CD4-positive, alpha-beta T cell treated with Interleukin-4 for 1 hour (primary cell): ENCODE measurements around the gene WBP1L.
A peak's percentile ranks its signal among the peaks of the same experiment; 100 is the strongest.

Experiments
- DNase-seq, 2 donors: peaks; one replicate each; pipeline ENCODE4 v3.0.0-alpha.2; 2020 to 2022

The WBP1L gene

GRCh38 chr10:102761981-102762380 lies 18.2 kb downstream of the WBP1L start:
- no peak for DNase-seq

DNA sequence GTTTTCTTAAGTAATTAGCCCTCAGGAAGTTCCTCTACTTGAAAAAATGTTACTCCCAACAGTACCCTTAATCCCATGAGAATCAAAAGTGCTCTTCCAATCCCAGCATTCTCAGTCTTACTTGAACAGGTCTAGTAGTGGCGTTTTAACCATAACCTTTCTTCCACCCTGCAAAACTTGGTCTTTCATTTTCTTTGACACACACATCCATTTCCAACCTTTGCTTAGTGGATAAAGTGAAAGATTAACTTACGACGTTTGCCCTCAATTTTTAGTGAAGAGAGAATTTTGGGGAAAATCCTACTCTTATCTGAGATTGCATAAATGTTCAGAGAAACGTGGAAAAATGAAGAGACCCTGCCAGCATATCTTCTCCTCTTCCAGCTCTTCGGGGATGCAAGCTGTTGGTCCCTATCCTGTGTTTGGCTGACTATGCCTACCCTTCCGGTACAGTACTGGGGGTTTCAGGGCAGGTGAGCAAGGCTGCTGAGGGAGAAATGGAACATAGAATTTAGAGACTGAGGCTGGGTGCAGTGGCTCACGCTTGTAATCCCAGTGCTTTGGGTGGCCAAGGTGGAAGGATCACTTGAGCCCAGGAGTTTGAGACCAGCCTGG lies 18.8 kb downstream of the WBP1L start:
- DNase-seq: no peak

- no peak for DNase-seq
These were observed 19.4 kb downstream of the WBP1L start for GRCh38 chr10:102763037-102763607.

DNA sequence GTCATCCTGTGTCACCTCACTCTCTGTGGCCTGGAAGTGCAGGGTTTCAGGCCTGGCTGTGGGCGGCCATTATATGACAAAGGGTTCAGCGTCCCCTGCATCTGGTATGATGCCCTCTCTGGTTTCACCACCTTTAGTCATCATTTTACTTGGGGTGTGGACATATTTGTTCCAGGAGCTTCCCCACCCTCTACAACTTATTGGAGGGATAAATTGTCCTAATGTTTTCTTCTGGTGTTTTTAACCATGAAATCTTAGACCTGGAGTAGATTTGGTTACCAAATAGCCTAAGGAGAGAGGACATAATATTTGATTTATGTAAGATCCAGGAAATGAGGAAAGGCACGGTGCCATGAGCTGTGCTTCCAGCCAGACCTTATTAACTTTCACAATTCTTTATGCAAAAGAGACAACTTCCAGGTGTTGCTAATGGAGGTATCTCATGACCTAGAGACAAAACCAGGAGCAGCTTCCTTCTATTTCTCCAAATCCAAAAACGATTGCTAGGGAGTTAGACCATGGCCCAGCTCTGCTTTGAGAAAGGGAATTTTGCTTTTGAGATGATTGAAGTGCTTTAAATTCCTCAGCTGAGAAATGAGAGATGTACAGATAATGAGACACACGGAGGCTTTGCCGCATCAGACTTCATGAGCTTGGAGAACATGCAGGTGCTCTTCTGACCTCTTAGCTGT lies 20.9 kb downstream of the WBP1L start:
- no peak for DNase-seq

GRCh38 chr10:102765336-102765735 lies 21.6 kb downstream of the WBP1L start:
- DNase-seq: no peak

DNA sequence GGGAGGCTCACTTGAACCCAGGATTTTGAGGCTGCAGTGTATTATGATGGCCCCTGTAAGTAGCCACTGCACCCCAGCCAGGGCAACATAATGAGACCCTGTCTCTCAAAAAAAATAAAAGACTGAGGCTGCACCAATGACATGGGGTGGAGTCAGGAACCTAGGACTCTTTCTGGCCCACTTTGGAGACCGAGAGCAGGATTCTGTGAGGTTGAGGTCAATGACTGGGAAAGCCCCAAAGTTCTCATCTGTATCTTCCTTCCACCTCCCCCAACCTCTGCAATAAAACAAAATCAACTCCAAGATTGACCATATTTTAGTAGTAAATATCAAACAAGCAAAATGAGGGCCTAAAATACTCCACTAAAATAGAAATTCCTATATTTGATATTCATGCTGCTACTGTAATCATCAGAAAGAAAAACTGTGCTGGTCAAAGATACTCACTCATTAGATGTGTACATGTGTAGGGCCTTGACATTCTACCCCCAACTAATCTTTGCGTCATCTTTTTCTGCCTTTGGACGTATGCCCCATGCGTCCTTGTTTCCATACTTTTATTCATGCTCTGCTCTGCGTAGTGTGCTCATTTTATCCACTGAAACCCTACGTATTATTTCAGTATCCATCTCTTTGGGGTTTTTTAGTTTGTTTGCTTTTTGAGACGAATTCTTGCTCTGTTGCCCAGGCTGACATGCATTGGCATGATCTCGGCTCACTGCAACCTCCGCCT lies 23.8 kb downstream of the WBP1L start:
- DNase-seq: no peak

DNA sequence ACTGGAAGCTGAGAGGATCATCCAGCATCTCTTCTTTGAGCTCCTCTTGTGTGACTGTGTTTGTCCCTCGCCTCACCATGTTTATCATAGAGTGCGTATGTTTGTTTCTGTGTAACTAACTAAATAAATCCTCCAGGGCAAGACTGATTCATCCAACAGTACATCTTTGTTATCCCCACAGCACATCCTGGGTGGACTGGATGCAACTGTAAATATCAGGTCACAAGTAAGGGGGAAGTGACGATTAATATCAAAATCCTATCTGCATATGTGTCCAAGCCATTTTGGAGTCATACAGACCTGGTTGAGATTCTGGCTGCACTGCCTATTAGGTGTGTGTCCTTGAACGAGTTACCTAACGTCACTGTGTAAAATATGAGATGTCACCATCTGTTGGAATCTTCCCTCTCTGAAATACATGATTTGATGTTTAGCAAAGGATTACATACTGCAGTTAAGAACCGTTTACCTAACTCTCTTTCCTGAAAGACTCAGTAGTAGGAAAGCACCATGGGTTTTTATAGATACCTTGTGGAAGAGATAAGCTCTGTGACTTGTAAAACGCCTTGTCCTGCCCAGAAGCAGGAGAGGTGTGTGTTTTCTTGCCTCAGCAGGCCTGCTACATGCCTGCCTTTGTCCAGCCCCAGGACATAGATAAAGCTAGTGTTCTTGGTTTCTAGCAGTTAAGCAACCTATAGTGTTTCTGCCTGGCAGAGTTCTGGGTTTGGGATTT lies 25.8 kb downstream of the WBP1L start:
- no peak for DNase-seq

DNA sequence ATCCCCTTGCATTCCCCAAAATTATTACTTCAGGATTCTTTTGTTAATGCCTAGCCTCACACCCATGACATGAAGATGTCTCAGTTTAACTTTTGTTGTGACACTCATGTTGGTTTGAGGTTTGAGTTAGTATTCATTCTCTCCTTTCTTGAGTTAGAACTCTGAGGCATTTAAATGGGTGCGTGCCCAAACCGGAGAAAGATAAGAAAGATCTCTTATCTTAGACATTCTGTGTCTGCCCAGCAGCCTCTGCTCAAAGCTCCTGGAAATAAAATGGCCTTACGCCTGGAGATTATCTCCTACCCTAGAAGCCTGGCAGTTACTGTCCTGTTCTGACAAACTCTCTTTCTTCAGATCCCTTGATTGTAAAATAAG lies 26.3 kb downstream of the WBP1L start:
- DNase-seq: no peak

- no peak for DNase-seq
These were observed 27.0 kb downstream of the WBP1L start for GRCh38 chr10:102770792-102771191.

- no peak for DNase-seq
These were observed 29.6 kb downstream of the WBP1L start for GRCh38 chr10:102773320-102773719.

DNA sequence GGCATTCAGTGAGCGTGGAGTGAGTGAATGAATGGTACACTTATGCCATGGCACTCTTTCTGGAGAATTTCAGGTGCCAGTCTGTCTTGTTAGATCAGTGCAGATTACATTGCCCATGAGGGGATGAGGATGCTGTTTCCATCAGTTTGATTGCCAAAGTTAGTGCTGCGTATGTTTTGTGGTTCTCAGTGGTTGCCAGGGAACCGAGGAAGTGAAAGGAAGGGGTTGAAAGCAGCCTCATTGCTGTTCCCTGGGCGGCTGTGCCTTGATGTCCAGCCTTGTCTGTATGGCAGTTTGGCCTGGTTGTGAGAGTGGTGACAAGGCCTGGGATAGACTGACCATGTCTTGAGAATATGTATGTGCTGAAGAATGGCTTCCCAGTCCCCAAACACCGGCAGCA lies 30.2 kb downstream of the WBP1L start:
- peak; percentile 43 to 70 for DNase-seq

GRCh38 chr10:102775201-102775934 lies 31.6 kb downstream of the WBP1L start:
- no peak for DNase-seq

DNA sequence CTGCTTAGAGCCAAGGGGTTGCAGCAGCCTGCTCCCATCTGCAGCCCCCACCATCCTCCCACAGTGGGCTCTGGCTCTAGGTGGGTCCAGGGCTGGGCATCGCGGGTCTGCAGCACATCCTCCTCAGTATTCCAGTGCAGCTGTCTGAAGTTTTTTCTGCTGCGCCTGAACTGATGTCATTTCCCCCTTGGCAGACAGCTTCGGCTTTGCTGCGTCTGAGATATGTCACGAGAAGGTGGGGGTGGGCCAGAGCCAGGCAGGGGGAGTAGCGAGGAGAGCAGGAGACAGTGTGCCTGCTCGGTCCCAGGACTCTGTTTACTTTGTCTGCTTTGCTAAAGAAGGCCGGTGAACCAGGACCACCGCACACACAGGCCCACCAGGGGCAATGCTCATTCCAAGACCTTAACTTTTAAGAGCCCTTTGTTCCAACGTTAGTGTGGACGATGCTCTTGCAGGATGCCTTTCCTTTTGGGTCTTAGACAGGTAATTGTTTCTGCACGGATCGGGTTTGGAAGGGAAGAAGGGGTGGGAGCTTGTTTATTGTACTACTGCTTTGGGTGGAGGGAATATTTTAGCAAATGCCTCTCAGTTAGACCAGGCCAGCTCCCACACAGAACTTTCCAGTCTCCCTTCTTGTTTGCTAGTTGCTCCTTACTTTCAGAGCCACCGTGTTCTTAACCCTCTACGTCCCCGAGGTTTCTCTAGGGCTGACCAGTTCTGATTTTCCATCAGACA lies 32.4 kb downstream of the WBP1L start:
- DNase-seq: peak; percentile 22 to 65

- DNase-seq: peak in 1 of 2 donors; percentile 19
These were observed 33.2 kb downstream of the WBP1L start for GRCh38 chr10:102776779-102777456.

GRCh38 chr10:102777711-102778453 lies 34.1 kb downstream of the WBP1L start:
- DNase-seq: no peak

DNA sequence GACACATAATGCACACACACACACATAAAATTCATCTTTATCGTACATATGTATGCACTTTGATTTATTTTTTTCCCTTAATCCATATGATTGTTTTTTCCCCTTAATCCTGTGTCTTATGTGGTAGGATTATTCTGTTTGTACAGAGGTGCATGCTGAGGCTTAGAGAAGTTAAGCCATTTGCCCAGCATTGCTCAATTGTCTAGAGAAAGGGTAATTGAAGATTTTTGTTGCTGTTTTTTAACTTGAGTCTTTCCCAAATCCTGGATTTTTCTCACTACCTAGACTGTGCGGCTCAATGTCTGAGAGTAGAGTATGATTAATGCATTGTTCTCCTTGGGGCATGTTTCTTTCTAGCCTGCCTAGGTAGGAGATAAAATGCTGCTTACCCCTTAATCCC lies 35.0 kb downstream of the WBP1L start:
- no peak for DNase-seq

DNA sequence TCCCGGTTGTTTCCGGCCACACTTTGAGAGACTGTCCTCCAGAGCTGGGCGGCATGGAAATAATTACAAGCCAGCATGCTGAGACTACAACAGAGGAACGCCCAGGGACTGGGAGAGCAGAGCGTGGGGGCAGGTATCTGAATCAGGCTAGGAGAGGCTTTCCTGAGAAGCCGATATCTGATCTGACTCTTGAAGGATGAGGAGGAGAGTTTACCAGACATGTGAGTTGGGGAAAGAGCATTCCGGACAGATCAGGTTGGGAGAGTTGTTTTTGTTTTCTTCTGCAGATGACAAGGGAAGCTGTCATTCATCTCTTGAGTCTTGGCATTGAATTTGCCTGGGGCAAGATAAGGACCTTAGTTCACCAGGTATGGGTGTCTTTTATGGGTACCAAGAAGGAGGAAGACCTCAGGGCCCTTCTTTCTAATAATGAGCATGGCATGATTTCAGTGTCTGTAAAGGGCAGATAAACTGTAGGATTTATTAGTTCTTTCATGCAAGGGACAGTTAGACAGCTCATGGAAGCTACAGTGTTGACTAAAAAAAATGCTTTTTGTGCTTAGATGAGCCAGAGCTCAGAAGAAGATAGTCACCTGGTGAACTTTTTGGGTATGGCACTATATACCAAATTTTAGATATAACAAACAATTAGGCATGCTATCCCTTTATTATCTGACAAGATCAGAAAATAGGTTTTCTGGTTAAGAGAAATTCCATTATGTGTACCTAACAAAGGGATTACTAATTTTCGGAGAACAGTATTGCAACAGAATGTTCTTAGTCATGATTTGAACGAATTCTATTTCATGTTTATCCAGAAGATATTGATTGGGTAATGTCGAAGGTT lies 36.2 kb downstream of the WBP1L start:
- DNase-seq: no peak

- no peak for DNase-seq
These were observed 36.7 kb downstream of the WBP1L start for GRCh38 chr10:102780527-102780808.

DNA sequence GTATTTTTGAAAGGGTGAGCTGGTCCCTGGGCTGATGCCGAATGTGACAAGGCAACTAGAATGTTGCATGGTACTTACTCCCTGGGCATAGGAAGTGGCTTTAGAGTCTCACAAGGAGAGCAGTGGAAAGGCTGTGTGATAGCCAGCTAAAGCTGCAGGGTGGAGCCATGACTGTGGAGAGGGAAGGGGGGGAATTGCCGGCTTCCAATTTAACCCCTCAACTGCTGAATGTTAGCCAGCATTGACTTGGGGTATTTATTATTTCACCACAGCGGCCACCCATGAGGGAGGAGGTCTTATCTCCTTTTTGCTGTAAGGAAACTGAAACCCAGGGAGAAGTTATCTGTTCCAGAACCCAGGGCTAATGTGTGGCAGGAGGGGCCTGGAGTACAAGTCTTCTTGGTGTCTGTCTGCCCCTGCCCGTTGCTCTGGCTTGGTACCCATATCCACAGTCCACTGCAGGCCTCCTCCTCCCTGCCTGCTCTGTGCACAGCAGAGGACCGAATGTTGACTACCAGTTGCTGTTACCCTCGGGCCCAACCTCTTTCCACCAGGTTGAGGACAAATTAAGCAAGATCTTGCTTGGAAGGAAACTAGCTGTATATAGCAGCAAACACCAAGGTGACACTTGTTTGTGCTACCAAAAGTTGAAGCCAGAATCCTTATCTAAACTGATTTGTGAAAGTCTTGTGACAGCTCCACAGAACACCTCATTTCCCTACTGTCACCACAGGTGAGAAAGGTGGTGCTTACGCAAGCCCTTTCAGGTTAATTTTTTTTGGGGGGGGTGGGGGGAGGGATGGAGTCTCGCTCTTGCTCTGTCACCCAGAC lies 37.6 kb downstream of the WBP1L start:
- no peak for DNase-seq
